Measurements from ENCODE around the gene COP1.

The COP1 gene

GRCh38 chr1:175968486-175969172, 238.5 kb downstream of the COP1 start:
- peak; percentile 14 for DNase-seq (ENCODE audit: low read depth, low spot score)

GRCh38 chr1:175963740-175964139, 243.3 kb downstream of the COP1 start:
- DNase-seq (ENCODE audit: low read depth, low spot score): no peak

DNA sequence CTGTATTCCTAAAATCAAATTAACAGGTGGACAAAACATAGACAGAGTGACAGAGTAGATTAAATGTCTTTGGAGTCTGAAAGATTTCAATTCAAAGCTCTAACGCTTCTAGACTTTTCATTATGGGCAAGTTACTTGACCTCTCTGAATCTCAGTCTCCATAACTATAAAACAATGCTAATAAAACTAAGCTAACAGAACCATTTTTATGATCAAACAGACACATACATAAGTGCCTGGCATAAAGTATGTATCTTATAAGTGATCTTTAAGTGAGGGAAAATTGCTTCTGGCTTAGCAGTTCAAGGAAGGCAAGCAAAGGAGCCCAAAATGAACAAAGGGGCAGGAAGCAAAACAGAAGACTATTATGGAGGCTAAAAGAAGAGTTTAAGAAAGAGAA, 246.9 kb downstream of the COP1 start:
- DNase-seq (ENCODE audit: low read depth, low spot score): no peak

- no peak for DNase-seq (ENCODE audit: low read depth, low spot score)
Observed at GRCh38 chr1:175951627-175952026, 255.5 kb downstream of the COP1 start.

- no peak for DNase-seq (ENCODE audit: low read depth, low spot score)
Observed at GRCh38 chr1:175947771-175948170, 259.3 kb downstream of the COP1 start.

- no peak for DNase-seq (ENCODE audit: low read depth, low spot score)
Observed at GRCh38 chr1:175944591-175944990, 262.5 kb downstream of the COP1 start.

GRCh38 chr1:175941164-175941563, 265.9 kb downstream of the COP1 start:
- DNase-seq (ENCODE audit: low read depth, low spot score): no peak

DNA sequence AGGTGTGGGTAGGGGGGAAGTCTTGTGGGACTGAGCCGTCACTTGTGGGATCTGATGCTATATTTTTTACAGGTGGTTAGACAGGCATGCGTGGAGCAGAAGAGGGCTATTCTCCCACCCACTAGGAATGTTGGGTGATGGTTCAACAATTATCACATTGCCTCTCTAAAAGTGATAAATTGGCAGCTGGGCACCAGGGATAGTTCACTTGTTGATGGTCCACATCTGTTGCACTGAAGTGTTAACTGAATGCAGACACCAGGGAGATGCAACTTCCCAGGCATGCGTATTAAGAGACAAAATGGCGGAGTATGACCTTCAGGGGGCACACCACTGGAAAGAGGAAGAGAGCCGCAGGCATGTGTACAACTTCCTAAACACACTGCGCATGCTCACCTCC, 270.4 kb downstream of the COP1 start:
- DNase-seq (ENCODE audit: low read depth, low spot score): no peak

DNA sequence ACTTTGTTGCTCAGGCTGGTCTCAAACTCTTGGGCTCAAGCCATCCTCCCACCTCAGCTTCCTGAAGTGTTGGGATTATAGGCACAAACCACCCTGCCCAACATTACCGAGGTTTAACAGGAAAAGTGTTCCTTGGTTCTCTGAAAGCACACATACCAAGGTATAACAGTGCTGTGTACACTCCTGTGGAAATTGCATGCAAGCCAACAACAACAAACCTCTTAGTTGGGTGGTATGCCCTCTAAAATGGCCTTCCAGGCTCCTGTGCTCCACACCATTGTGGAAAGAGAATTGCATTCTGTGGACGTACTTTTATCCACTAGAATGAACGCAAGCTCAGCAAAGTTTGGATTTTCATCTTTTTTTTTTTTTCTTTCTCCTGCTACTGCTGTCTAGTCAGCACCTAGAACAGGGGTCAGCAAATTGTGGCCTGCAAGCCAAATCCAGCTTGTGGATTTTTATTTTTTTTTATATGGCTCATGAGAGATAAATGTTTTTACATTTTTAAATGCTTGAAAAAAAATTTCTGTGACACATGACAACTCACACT, 271.4 kb downstream of the COP1 start:
- peak; percentile 70 for DNase-seq (ENCODE audit: low read depth, low spot score)

DNA sequence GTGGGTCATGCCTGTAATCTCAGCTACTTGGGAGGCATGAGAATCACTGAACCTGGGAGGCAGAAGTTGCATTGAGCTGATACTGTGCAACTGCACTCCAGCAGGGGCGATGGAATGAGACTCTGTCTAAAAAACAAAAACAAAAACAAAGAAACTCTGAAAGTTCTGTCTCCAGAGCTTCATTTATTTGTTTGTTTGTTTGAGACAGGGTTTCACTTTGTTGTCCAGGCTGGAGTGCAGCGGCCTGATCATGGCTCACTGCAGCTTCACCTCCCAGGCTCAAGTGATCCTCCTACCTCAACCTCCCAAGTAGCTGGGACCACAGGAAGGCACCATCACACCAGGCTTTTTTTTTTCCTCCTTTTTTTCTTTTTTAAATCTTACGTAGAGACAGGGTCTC, 271.9 kb downstream of the COP1 start:
- no peak for DNase-seq (ENCODE audit: low read depth, low spot score)

- no peak for DNase-seq (ENCODE audit: low read depth, low spot score)
Observed at GRCh38 chr1:175933801-175934200, 273.3 kb downstream of the COP1 start.

GRCh38 chr1:175927944-175928343, 279.1 kb downstream of the COP1 start:
- no peak for DNase-seq (ENCODE audit: low read depth, low spot score)

DNA sequence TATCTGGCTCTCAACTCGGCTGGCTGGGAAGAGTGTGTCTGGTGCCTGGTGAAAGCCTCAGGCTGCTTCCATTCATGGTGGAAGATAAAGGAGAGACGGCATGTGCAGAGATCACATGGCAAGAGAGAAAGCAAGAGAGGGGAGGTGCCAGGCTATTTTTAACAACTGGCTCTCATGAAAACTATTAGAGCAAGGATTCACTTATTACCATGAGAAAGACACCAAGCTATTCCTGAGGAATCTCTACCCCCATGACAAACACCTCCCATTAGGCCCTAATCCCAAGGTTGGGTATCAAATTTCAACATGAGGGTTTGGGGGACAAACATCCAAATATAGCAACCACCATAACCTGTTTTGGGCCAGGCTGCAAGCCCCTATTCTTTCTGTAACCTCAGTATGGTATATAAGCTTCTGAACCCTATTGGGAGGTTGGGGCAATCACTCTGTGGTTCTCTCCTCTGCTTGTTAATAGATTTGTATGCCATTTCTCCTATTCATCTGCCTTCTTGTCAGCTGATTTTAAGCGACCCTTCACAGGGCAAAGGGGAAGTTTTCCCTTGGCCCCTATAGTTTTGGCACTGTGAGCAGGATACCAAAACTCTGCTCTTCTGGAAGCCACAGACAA, 284.7 kb downstream of the COP1 start:
- no peak for DNase-seq (ENCODE audit: low read depth, low spot score)

- DNase-seq (ENCODE audit: low read depth, low spot score): no peak
Observed at GRCh38 chr1:175920381-175920780, 286.7 kb downstream of the COP1 start.

- no peak for DNase-seq (ENCODE audit: low read depth, low spot score)
Observed at GRCh38 chr1:175919001-175919400, 288.1 kb downstream of the COP1 start.

- DNase-seq (ENCODE audit: low read depth, low spot score): no peak
Observed at GRCh38 chr1:175918364-175918801, 288.7 kb downstream of the COP1 start.

DNA sequence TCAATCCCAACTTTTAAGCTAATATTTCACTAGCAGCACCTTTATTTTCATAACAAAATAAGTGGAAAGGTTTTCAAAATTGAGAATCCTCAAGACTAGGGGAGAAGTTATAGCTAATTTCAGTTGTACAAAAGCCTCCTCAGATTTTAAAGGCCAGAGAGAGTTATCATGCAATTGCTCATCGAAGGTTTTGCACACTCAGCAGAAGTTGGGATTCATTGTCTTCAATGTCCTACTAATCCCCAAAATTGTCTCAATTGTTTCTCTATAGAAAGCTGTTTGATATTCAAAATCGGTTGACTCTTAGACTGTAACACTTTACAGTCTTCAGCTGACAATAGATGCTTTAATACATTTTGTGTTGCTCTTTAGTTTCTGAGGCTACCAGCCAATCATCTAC, 293.0 kb downstream of the COP1 start:
- no peak for DNase-seq (ENCODE audit: low read depth, low spot score)

DNA sequence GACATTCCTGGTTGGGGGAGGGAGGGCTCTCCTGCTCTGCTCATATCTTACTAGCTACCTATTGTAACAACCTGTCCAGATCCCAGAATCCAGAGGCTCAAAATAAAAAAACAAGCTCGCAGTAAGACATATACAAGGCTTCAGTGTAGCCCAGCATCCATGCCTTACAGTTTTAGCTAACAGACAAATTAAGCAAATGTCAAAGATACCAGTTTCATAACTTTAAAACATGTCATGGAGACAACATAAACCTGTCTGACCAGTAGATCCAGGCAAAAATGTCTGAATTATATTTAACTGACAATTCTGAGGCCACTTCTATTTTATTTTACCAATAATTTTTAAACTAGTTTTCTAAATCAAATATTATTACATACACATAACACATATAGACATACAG, 295.9 kb downstream of the COP1 start:
- no peak for DNase-seq (ENCODE audit: low read depth, low spot score)

DNA sequence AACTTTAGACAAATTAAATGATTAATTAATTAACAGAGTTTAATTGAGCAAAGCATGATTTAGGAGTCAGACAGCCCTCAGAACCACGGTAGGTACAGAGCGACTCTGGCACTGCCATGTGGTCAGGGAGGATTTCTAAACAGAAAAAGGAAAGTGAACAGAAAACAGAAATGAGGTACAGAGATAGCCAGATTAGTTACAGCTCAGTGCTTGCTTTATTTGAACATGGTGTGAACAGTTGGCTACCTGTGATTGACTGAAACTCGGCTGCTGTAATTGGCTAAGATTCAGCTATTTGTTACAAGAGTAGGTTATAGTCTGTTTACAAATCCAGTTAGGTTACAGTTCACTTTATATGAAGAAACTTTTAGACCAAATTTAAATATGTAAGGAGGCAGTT, 300.7 kb downstream of the COP1 start:
- peak; percentile 52 for DNase-seq (ENCODE audit: low read depth, low spot score)

GRCh38 chr1:175904808-175905207, 302.3 kb downstream of the COP1 start:
- no peak for DNase-seq (ENCODE audit: low read depth, low spot score)

GRCh38 chr1:175902281-175902680, 304.8 kb downstream of the COP1 start:
- no peak for DNase-seq (ENCODE audit: low read depth, low spot score)

DNA sequence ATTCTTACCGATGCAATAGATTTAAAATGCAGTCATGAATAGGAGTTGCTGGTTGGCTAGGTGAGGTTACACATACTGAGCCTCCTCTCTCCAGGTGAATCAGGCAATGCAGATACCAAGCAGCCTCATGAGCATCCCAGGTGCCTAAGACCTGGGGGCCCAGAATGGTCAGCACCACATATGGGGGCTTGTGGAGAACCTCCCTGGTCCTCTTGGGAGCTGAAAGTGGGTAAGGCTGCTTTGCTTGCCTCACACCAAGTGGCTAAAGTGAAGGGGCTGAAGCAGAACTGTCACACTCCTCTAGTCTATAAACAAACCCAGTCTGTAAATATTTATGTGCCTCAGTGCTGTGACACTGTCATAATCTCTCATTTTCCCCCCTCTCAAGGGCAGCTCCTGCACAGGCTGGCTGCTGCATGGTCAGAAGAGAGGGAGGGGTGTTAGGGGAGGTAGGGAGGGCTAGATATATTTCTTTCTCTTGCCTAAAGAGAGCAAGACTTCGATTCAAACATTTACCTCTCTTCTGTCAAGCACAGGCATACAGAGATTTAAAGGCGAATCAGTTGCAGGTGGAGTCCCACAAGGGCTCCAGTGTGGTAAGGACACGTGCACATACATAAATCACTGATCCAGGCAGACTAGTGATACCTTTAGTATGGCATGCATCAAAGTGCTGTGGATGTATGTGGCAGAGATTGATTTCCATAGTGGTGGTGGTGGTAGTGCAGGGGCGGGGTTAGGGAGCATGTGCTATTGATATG, 305.8 kb downstream of the COP1 start:
- no peak for DNase-seq (ENCODE audit: low read depth, low spot score)

GRCh38 chr1:175900171-175900570, 306.9 kb downstream of the COP1 start:
- no peak for DNase-seq (ENCODE audit: low read depth, low spot score)
